Ishikawa (cell line): ENCODE measurements around the gene CALHM2.

Experiments
- EP300 ChIP-seq: IDR thresholded peaks from 2 replicates; pipeline ENCODE4 v1.6.1; 2012; ENCODE audit warnings: borderline replicate concordance
- MAX ChIP-seq: IDR thresholded peaks from 2 replicates; pipeline ENCODE4 v1.6.1; 2012
- RAD21 ChIP-seq: IDR thresholded peaks from 2 replicates; pipeline ENCODE4 v1.6.1; 2012; ENCODE audit warnings: low read depth
- REST ChIP-seq: IDR thresholded peaks from 2 replicates; pipeline ENCODE4 v1.6.1; 2012; ENCODE audit warnings: low read depth, mild to moderate bottlenecking

GRCh38 chr10:103445767-103446567 is 6.2 kb downstream of the CALHM2 start:
- TF ChIP-seq EP300 (no peak), RAD21 (no peak), REST (no peak), MAX (no peak)
